HG02884 (cell line): ENCODE results near the gene LHPP.
A peak's percentile ranks its signal among the peaks of the same experiment; 100 is the strongest.

Source experiments
- ATAC-seq: cut with Tn5 transposase; IDR thresholded peaks from one replicate; pipeline ENCODE4 v1.9.1; 2021; ENCODE audit warnings: mild to moderate bottlenecking, moderate library complexity; ENCODE audit not compliant: unreplicated experiment

The LHPP gene

DNA sequence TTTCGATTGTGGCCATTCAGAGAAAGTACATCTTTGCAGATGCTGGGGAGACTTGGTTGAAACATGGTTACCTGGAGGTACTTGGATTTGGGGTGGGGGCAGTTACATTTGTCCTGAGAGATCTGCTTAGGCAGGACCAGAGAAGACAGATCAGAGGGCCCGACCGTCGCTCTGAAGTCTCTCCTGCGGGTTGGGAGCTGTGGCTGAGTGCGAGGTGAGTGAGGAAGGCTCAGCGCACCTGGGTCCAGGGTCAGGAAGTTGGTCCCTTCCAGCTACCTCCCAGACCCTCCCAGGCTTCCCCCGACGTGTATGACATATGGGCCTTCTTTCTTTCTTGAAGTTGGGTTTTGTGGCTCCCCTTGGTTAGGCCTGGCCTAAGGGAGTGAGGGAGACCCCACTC, 56.3 kb downstream of the LHPP start:
- ATAC-seq, result no peak

DNA sequence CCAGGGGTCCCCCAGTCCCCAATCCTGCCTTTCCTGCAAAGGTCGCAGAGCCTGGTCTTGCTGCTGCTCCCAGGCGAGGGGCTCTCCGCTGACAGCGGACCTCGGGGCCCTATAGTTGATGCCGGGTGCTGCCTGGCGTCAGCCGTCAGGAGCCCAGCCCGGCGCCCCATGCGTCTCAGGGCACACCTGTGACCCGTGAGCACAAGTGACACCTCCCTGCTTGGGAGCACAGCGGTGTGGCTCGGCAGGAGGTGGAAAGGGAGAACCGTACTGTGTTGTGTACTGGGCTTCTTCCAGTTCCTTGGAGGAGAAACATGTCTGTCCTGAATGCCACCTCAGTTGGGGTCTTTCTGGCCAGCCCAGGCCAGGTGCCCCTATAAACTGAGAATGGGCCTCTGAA, 56.7 kb downstream of the LHPP start:
- no peak for ATAC-seq

DNA sequence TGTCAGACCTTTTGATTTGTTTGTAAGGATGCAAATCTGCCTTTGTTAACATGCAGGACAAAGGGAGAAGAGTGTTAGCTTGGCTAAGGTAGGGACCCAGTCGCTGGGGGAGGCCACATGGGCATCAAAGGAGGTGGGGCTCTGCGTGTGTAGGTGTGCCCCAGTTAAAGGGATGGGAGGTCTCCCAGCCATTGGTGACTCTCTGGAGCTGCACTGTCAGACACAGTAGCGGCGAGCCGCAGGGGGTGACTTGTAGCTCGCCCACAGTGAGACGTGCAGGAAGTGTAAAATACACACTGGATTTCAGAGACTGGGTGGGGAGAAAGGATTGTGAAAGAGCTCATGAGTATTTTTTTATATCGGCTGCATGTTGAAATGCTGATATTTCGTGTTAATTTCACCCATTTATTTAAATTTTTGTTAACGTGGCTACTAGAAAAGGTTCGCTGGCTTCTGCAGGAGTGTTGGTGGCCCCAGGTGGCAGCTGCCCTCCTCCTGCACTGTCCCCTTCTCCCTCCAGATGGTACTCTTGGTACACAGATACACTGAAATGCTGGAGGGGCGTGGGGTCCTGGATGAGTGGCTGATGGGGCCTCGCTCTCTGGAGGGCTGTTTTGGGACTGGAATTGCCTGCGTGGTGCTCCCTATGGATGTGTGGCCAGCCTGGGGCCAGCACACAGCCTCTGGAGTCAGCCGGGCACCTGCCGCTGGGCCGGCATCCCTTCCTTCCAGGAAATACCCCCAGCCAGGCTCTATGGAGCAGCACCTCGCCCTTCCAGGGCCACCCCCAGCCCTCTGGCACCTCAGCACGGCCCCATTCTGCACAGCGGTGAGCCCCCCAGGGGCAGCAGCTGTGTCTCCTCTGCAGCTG, 59.2 kb downstream of the LHPP start:
- no peak for ATAC-seq

DNA sequence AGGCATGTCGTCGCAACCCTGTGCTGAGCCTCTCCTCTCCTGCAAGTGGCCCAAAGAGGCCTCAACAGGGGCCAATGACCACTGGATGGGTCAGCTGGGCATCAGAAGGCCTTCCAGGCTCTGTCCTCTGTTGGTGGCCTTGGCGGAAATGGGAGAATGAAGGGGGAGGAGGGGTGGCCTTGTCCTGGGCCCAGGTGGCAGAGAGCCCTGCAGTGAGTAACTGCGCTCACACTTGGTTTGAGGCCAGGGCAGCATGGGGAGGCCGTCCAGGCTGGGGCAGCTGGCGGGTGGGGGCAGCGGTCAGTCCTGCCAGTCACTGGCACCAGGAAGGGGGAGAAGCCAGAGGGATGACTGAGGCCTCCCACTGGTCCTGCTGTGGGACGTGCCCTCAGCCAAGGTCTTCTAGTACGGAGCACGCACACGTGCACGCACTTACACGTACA, 59.8 kb downstream of the LHPP start:
- ATAC-seq, result no peak

DNA sequence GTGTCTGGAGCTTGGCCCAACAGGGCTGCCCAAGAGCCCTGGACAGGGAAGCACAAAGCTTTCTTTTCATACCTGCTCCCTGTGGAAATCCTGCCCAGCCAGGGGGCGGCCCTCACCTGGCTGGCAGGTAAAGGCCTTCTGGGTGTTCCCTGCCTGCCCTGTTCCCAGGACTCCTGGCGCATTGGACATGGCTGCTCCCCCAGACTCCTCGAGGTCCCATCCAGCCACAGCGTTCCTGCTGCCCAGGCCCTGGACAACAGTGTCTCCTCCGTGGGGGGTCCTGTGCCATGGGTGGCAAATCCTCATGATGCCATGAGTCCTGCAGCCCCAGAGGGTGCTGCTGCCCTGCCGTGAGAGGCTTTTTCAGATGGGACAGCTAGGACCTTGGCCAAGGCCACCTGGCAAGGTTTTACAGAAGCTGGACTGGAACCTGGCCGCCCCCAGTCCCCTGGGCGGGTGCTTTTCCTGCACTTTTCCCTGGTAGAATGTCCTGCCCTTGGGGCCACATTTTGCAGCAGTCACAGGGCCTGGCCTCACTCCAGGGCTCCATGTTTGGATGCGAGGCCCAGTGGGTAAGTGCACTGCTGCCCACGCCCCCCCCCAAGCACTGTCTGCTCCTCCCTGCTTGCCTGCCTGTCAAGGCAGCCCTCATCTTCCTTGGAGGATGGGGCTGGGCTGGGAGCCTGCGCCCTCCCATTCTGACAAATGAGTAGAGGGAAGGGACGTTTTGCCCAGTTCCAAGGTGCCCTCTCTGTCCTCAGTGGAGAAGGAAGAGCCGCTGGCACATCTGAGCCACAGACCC, 60.7 kb downstream of the LHPP start:
- ATAC-seq, result no peak

DNA sequence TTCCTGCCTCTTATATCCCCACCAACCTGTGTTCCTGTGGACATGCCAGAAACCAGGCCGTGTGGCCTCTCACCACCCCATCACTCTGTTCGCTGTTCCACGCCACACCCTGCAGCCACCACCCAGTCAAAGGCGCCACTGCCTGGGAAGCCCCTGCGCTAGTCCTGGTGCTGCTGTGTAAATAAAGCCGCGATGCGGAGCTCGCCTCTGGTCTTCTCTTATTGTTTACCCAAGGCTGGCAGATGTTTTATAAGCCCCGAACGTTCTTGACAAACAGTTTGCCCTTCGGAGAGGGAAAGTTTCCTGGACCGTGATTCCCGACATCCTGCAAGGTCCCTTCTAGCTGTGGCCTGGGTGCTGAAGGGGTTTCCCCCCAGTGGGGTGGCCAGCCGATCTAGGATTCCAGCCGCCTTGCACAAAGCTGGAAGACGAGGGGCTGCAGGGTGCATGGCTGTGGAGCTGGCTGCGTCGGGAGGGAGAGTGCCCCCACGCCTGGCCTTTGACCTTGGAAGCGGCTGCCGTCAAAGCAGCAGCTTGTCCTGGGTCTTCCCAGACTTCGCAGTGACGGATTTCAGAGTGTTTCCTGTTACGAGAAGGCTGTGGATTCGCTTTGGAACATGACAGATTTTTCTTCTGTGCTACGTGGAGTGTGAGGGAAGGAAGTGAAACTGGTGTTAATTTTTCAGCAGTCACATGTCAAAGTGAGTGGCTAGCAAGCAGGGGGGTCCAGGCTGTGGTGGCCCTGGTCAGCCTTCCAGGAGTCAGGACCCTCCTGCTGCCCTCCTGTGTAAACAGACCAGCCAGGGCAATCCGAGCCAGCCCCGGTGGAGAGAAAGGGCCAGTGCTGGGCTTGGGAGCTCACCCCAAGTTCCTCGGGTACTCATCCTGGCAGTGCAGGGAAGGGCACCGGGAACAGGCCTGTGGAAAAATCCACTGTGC, 61.6 kb downstream of the LHPP start:
- ATAC-seq, result no peak

DNA sequence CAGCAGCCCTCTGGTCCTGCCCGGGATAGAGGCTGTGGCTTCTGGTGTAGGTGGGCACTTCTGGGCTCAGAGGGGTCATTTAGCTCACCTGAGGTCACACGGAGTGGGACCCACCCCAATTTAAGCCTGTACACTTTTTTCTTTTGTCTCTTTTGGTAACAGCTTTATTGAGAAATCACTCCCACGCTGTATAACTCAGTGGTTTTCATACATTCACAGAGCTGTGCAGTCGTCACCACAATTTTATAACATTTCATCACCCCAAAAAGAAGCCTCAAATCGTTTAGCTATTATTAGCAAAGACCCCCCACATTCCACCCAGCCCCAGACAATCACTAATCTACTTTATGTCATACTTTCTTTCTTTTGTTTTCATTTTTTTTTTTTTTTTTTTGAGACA, 62.3 kb downstream of the LHPP start:
- ATAC-seq, result no peak

DNA sequence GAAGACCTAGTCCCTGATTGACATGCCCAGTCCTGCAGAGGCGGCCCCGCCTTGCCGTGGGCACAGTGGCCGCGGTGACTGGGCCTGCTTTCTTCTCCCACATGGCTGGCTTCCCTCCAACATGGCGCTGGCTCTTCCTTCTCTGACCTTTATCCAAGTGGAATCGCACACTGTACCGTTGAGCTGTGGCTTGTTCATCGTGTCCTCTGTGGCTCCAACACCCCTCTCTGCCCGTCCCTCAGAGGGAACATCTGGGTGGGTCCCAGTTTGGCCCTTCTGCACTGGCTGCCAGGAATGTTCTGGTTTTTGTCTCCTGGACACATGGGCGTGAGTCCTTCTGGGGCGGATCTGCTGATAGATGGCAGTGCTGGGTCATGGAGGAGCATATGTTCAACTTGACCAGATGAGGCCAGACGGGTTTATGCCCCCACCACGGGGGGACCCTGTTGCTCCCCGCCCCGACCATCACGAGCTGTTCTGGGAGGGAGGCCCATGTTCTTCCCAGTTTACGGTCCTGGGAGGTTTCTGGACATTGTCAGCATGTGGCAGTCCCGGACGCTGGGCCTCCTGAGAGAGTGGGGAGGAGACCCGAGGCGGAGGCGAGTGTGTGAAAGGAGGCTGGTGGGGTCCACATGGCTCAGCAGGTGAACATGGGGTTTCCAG, 63.5 kb downstream of the LHPP start:
- no peak for ATAC-seq

DNA sequence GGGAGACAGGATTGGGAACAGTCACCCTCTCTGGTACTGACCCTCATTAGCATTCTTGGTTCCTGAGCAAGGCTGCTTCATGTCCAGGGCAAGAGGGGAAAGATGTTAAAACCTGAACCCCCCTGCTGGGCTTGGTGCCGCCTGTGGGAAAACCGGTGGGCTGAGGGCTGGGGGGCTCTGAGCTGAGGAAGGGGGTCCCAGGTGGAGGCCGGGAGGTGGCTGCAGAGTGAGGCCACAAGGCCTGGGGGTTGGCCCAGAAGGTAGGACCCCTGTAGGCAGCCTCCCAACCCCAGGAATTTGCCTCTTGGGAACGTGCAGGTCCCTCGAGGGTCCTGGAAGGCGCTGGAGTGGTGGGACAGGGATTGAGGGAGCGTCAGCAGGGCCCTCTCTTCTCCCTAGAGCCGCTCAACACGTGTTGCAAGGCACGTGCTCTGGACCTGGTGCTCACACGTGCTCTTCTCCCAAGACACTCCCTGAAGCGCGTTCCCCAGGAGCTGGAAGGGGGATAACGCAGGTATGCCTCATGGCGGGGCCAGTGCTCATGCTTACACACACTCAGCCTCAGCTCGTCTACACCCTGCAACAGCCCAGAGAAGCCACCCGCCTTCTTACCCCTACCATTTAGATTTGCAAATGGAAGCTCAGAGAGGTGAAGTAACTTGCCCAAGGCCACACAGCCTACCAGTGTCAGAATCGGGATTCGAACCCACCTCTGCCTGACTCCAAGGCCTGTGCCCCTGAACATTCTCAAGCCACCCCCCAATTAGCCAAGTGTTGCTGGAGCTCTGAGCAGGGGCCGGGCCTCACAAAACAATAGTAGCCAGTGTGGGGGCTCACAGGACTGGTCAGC, 64.4 kb downstream of the LHPP start:
- ATAC-seq, result no peak

DNA sequence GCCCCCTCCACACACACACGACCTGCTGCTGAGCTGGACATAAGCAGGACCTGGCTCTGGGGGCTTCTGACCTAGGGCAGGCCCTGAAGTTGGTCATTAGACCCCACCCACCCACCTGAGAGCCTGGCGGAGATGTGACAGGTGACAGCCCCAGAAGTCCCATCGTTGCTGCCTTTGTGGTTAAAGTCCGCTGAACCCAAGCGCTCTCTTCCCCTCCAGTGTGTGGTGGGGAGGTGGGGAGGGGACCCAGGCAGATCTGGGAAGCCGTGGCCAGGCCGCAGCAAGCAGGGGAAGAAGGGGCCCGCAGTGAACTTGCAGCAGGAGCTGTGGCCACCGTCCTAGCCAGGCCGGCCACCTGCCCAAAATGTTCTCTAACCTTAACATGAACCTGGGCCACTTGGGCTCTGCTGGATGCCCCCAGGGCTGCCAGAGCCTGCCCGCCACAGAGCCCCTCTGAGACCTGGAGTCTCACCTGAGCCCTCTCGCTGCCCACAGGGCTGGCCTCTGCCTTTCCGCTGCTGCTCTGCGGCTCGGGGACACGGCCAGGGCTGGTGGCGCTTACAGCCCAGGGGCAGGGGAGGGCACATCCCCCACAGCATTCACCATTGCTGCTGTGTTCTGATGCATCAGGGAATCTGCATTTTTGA, 65.1 kb downstream of the LHPP start:
- no peak for ATAC-seq

DNA sequence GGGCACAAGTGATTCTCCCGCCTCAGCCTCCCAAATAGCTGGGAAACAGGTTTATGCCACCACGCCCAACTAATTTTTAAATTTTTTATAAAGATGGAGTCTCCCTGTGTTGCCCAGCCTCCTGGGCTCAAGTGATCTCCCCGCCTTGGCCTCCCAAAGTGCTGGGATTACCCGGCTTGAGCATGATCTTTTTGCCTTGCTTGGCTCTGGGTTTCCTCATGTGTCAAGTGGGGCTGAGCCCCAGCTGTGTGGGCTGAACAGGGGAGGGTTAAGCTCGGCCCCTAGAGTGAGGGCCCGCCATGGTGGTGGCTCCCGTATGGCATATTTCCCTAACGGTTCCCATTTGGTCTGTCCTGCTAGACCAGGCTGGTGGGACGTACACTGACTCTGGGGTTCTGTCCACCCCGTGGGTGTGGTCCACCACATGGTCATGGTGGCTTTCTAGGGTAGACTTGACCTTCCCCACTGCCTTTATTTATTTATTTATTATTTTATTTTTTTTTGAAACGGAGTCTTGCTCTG, 66.3 kb downstream of the LHPP start:
- no peak for ATAC-seq

DNA sequence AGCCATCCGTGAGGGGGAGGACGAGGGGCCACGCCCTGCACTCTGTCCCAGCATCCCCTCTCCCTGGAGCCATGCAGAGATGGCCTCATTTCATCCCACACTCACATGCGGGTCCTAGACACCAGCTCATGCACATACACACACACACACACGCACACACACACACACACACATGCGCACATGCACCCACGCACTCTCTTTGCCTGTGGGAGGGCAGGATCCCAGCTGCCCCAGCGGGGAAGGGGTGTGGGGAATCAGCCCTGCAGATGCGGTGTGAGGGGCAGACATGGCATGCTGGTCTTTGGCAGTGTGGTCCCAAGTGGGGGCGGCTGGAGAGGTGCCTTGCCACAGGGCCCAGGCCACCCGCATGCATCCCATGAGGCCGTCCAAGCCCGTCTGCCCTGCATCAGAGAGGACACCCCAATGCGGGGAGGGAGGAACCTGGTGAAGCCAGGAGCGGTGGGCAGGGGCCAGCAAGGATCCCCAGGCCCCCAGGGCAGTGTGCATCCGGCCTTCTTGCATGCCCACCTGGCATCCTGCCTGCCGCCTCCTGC, 68.1 kb downstream of the LHPP start:
- ATAC-seq, result peak; percentile 5

DNA sequence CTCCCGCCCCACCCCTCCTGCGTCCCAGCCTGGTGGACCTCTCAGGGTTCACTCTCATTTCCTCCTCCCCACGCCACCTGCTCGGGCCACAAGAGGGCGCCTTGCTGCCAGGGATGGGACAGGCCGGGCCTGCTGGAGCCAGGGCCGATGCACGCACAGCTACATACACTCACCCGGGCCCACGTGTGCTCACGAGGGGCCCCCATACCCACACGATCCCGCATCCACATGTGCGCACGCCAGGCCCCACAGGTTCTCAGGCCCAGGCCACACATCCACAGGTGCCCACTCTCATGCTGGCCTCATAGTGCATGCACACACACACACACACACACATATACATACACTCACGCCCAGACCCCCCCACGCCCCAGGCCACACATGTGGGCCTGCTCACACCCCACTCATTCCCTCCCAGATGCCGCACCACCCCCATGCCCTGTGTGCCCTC, 68.6 kb downstream of the LHPP start:
- peak; percentile 82 for ATAC-seq

DNA sequence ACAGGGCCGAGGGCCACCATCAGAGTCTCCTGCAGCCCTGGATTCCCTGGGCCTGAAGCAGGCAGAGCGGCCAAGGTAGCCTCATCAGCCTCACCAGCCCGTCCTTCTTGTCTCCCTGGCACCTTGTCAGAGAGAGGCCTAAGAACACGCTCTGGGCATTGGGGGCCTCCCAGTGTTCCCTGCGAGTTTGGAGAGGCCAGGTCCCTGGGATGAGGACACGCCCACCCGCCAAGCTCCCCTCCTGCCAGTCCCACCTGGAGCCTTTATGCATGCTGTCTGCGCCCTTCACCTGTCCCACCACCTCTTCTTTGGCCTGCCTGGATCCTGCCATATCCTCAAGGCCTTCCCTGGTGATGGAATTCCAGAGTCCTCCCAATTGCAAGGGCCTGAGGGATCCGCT, 69.2 kb downstream of the LHPP start:
- ATAC-seq, result no peak

DNA sequence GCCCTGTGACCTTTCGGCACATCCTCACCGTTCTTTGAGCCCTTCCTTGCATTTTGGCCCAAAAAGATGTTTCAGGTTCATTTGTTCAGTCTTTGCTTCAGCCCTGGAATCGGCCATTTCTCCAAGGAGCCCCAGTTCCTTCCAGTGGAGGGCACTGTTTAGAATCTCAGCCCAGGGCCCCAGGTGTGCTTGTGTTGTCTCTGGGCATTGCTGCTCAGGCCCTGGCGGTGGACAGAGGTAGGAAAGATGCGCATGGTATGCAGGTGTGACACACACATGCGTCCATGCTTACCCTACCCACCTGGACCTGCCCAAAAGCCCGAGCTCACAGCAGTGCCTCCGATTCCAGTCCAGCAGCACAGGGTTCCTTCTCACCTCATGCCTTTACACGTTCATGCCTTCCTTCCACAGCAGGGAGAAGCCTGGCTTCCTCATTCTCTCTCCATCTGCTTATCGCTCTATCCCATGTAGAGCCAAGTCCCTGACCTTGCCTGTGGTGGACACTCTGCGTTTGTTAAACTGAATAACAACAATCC, 70.6 kb downstream of the LHPP start:
- ATAC-seq, result no peak

DNA sequence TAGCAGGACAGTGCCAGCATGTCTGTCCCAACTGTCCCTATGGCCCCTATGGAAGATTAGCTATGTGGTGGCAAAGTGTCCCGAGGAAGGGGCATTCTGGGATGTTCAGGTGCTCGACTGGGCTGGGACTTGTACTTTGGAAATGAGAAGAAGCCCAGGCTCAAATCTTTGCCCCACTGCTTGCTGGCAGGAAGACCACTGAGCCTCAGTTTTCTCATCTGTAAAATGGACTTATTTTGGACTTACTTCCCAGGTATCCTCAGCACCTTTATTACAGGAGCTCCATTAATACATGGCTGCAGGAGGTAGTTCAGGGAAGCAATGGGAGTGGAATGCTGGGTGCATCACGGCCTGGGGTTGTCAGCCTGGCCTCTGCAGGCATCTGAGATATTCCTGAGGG, 71.2 kb downstream of the LHPP start:
- no peak for ATAC-seq

DNA sequence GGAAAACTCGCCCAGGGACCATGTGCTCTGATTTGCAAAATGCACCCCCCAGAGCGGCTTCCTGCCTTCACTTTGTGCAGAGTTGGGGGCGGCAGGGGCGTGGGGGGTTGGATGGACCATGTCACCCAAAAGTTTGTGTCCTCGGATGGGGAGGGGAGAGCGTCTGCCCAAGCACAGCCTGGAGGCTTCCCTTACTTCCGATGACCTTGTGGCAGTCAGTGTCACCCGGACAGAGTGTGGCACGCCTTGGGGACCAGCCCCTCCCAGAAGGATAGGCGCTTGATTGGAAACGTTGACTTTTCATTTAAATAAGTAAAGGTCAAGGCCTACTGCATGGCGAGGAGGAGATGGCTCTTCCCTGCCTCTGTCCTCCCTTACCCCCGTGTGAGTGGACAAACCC, 71.6 kb downstream of the LHPP start:
- no peak for ATAC-seq

DNA sequence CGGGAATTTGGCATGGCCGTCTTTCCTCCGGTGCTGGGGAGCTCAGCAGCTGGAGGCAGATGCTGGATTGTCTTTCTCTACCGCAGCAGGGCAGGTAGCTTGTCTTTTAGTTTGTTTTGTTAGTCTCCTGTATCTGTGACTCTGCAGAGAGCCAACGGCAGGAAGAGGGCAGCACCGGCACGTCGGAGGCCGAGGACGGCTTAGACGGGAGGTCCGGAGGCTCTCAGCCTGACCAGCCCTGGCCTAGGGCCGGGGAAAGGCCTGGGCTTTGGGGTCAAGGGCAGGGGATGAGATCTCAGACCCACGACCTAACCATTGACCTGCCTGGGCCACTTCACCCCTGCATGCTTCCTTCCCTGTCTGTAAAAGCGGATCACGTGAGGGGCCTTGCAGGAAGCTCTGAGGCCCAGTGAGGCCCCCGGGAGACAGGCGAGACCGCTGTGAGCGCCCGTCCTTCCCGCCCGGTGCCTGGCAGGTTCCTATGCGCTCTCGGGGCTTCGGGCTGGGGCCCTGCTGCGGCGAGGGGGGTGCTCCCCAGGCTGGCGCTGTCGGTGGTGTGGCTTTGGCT, 72.7 kb downstream of the LHPP start:
- no peak for ATAC-seq
